SU-DHL-6 (cell line): Measurements from ENCODE around the gene KRTAP4-8.

ENCODE experiments used
- H2AFZ ChIP-seq: fragments of 200-600 bp; sonication (generic); 2 replicates; pipeline ENCODE4 v1.6.1; 2014; ENCODE audit warnings: low read depth, mild to moderate bottlenecking, moderate library complexity, mixed read lengths, antibody characterized with exemption, low read length; ENCODE audit not compliant: severe bottlenecking
- H3F3A ChIP-seq: fragments of 200-600 bp; shearing (Covaris generic); 2 replicates; pipeline ENCODE4 v1.6.0; 2016; ENCODE audit warnings: antibody characterized with exemption, mild to moderate bottlenecking; ENCODE audit not compliant: insufficient read depth
- H3K27ac ChIP-seq: fragments of 200-600 bp; sonication (generic); 2 replicates; pipeline ENCODE4 v1.5.1; 2016; ENCODE audit warnings: low read depth, mild to moderate bottlenecking, low read length, moderate library complexity, mixed read lengths
- H3K27me3 ChIP-seq: fragments of 200-600 bp; sonication (generic), shearing (Covaris generic); 2 replicates; pipeline ENCODE4 v1.6.0; 2014; ENCODE audit warnings: mild to moderate bottlenecking, low read length
- H3K36me3 ChIP-seq: fragments of 200-600 bp; sonication (generic); 2 replicates; pipeline ENCODE4 v1.6.1; 2014; ENCODE audit warnings: mild to moderate bottlenecking, low read length, mixed read lengths
- H3K4me2 ChIP-seq: fragments of 300-600, 200-600 bp; shearing (Covaris generic), sonication (generic); 2 replicates; pipeline ENCODE4 v1.6.0; 2014; ENCODE audit warnings: low read length, low read depth, mild to moderate bottlenecking; ENCODE audit not compliant: poor library complexity, severe bottlenecking
- H3K4me3 ChIP-seq: fragments of 200-600 bp; sonication (generic); 2 replicates; pipeline ENCODE4 v1.5.1; 2014; ENCODE audit warnings: antibody characterized with exemption, low read length, mild to moderate bottlenecking, mixed read lengths; ENCODE audit not compliant: insufficient read depth, poor library complexity, severe bottlenecking
- H3K79me2 ChIP-seq: fragments of 200-600 bp; sonication (generic); 2 replicates; pipeline ENCODE4 v1.6.1; 2014; ENCODE audit warnings: mild to moderate bottlenecking, low read length, moderate library complexity; ENCODE audit not compliant: insufficient read depth
- H3K9ac ChIP-seq: fragments of 200-600 bp; sonication (generic); 2 replicates; pipeline ENCODE4 v1.7.0; 2014; ENCODE audit warnings: mild to moderate bottlenecking, low read length
- H3K9me2 ChIP-seq: fragments of 200-600 bp; sonication (generic); replicated peaks from 2 replicates; pipeline ENCODE4 v1.6.1; 2014; ENCODE audit warnings: low read length; ENCODE audit not compliant: insufficient read depth
- H3K9me3 ChIP-seq: fragments of 200-600 bp; sonication (generic); 2 replicates; pipeline ENCODE4 v1.6.1; 2014; ENCODE audit warnings: low read length, mixed read lengths; ENCODE audit not compliant: insufficient read depth
- H4K20me1 ChIP-seq: fragments of 200-600 bp; sonication (generic); 2 replicates; pipeline ENCODE4 v1.6.1; 2014; ENCODE audit warnings: low read depth, mild to moderate bottlenecking, antibody characterized with exemption, low read length, moderate library complexity, mixed read lengths
- EZH2phosphoT487 ChIP-seq: fragments of 200-600 bp; sonication (generic), shearing (Covaris generic); conservative IDR thresholded peaks from 2 replicates; pipeline ENCODE4 v1.6.1; 2018; ENCODE audit warnings: mild to moderate bottlenecking, antibody characterized with exemption, low read length, moderate library complexity, mixed read lengths
- TF ChIP-seq, protein P1 (sequence below): fragments of 200-600 bp; sonication (generic); IDR thresholded peaks from one replicate; pipeline ENCODE4 v1.5.1; 2017; ENCODE audit warnings: antibody characterized with exemption, mild to moderate bottlenecking, low read length, moderate library complexity; ENCODE audit not compliant: insufficient read depth, poor library complexity, severe bottlenecking

KRTAP4-8 gene

DNA sequence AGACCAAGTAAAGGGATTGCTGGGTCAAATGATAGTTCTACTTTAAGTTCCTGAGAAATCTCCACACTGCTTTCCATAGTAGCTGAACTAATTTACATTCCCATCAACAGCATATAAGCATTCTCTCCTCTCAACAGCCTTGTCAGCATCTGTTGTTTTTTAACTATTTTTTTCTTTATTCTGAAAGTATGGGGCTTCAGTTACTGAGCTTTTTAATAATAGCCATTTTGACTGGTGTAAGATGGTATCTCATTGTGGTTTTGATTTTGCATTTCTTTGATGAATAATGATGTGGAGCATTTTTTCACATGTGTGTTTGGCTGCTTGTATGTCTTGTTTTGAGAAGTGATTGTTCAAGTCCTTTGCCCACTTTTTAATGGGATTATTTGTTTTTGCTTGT, 45.4 kb downstream of the KRTAP4-8 start:
- Histone ChIP-seq H3K9me2 (no peaks in the 10 kb centered on the region), H3K79me2 (no peaks in the 10 kb centered on the region), H3K27ac (no peak overlapping the region), H3K9ac (no peak overlapping the region), H3K4me3 (no peak overlapping the region), H3K4me2 (no peak overlapping the region), H2AFZ (no peak overlapping the region), H3K9me3 (no peaks in the 10 kb centered on the region), H4K20me1 (no peaks in the 10 kb centered on the region), H3F3A (0 out of 2 replicates have a peak, but pooled peaks cover 3% of the 10 kb centered on the region), H3K27me3 (no peaks in the 10 kb centered on the region), H3K36me3 (no peaks in the 10 kb centered on the region)
- TF ChIP-seq EZH2phosphoT487 = no peak
- TF ChIP-seq, protein P1, sequence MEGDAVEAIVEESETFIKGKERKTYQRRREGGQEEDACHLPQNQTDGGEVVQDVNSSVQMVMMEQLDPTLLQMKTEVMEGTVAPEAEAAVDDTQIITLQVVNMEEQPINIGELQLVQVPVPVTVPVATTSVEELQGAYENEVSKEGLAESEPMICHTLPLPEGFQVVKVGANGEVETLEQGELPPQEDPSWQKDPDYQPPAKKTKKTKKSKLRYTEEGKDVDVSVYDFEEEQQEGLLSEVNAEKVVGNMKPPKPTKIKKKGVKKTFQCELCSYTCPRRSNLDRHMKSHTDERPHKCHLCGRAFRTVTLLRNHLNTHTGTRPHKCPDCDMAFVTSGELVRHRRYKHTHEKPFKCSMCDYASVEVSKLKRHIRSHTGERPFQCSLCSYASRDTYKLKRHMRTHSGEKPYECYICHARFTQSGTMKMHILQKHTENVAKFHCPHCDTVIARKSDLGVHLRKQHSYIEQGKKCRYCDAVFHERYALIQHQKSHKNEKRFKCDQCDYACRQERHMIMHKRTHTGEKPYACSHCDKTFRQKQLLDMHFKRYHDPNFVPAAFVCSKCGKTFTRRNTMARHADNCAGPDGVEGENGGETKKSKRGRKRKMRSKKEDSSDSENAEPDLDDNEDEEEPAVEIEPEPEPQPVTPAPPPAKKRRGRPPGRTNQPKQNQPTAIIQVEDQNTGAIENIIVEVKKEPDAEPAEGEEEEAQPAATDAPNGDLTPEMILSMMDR = no peak

DNA sequence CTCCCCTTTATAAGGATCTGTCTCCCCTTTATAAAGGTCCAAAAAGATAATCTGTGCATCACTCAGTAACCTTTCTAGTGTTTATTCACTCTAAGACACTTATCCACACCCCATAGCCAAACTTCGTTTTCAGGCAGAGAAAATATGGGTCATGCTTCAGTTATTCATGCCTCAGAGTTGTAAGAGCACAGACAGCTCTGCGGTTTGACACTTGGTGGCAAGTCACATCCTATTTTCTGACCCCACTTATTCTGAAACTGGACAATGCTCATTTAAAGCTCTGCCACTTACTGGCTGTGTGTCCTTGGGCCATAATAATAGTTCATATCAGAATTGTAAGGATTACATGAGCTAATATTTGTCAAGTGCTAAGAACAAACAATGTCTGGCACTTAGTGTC, 48.8 kb downstream of the KRTAP4-8 start:
- Histone ChIP-seq H3K9me3 (no peaks in the 10 kb centered on the region), H3K9ac (no peak overlapping the region), H3K27me3 (no peaks in the 10 kb centered on the region), H3K4me3 (no peak overlapping the region), H3K79me2 (no peaks in the 10 kb centered on the region), H3K9me2 (no peaks in the 10 kb centered on the region), H2AFZ (no peak overlapping the region), H3K4me2 (no peak overlapping the region), H3F3A (0 out of 2 replicates have a peak, but pooled peaks cover 3% of the 10 kb centered on the region), H3K36me3 (no peaks in the 10 kb centered on the region), H4K20me1 (no peaks in the 10 kb centered on the region), H3K27ac (no peak overlapping the region)
- TF ChIP-seq, protein P1 = no peak
- TF ChIP-seq EZH2phosphoT487 = no peak

DNA sequence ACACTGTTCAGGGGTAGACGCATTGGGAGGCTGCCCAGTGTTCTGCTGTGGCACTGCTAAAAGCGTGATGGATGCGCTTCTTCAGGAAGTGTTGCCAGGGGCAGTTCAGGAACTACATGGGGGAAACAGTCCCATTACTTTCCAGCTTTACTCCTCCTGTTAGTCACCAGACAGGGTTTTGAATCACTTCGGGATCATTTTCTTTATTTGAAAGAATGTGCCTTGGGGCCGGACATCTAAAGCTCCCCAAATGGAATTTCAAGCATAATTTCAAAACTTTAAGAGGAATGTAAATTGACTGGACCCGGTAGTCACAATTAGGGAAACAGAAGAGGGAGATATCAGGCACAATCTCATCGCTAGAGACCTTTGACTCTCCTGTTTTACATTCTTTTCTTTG, 49.5 kb downstream of the KRTAP4-8 start:
- H3K9me2 ChIP-seq = no peaks in the 10 kb centered on the region
- H3F3A ChIP-seq = 0 out of 2 replicates have a peak, but pooled peaks cover 3% of the 10 kb centered on the region
- no peaks in the 10 kb centered on the region for H3K36me3 ChIP-seq
- no peak overlapping the region for H3K4me2 ChIP-seq
- no peak for TF ChIP-seq EZH2phosphoT487
- TF ChIP-seq, protein P1 = no peak
- H4K20me1 ChIP-seq = no peaks in the 10 kb centered on the region
- no peak overlapping the region for H3K4me3 ChIP-seq
- H3K79me2 ChIP-seq = no peaks in the 10 kb centered on the region
- no peaks in the 10 kb centered on the region for H3K9me3 ChIP-seq
- no peaks in the 10 kb centered on the region for H3K27me3 ChIP-seq
- no peak overlapping the region for H3K9ac ChIP-seq
- no peak overlapping the region for H3K27ac ChIP-seq
- H2AFZ ChIP-seq = no peak overlapping the region
